AG04449 (cell line): Measurements from ENCODE around the gene TSPOAP1.

ENCODE experiments used
- CTCF ChIA-PET: fragments of 350-600 bp; formaldehyde crosslinking; extraction: SDS; loops from one replicate; lab custom pipeline; 2021; ENCODE audit warnings: antibody characterized with exemption; lab: Yijun Ruan, JAX
- POLR2A ChIA-PET: fragments of 400-600, 350-600 bp; formaldehyde crosslinking; extraction: SDS; loops from one replicate; lab custom pipeline; 2020; ENCODE audit warnings: antibody characterized with exemption, inconsistent platforms; lab: Yijun Ruan, JAX
- DNase-seq: peaks from one replicate; pipeline ENCODE4 v3.0.0-alpha.2; 2010; ENCODE audit warnings: low read depth, low spot score
- H3K4me3 ChIP-seq: 2 replicates; pipeline ENCODE4 v1.5.1; 2011; ENCODE audit warnings: low read depth, mild to moderate bottlenecking, control low read depth, low read length
- TF ChIP-seq, protein P1 (sequence below): IDR thresholded peaks from one replicate; pipeline ENCODE4 v1.5.1; 2011; ENCODE audit warnings: mild to moderate bottlenecking, moderate library complexity, low read length, control low read depth, inconsistent platforms; ENCODE audit not compliant: insufficient read depth; ENCODE audit errors: missing control alignments

Gene TSPOAP1

DNA sequence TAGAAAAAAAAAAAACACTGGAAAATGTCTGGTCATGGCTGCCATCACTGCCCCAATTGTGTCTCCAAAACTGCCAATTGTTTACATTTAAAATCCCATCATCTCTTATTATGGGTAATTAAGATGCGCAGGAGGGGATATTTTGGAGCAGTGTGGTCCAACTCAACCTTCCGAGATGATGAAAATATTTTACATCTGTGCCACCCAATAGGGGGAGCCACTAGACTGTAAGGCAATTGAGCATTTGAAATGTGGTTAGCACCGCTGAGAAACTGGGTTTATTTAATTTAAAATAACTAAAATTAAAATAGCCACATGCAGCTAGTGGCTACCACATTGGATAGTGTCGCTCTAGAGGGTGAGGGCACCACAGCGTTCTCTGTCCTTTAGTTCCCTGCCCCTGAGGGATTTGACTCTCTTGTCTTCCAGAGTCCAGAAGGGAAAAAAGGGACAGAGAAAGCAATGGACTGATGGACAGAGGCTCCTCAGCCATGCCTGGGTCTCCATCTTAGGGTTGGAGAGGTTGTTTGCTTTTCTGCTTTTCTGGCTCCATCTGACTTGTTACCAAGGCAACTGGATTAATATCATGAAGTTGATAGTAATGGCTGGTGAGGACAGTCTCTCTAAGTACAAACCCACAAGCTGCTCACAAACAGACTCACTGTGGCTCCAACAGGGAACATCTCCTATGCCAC, 51.3 kb downstream of the TSPOAP1 start:
- no peak for DNase-seq

GRCh38 chr17:58276423-58276822, 52.2 kb downstream of the TSPOAP1 start:
- CTCF ChIA-PET, result interaction anchor here (1.3 to 2.1 kb wide), 4 partner anchors 8 to 27 kb away, joined by 3 to 6 read pairs (median 4); no protein-coding TSS in a partner anchor
- H3K4me3 ChIP-seq, result no peak overlapping the region

More for the DNA sequence above, 51.3 kb downstream of the TSPOAP1 start:
- CTCF ChIA-PET, result interaction anchor here (1.8 to 2.1 kb wide), 2 partner anchors 9 to 28 kb away, joined by 5 to 6 read pairs; no protein-coding TSS in a partner anchor
- no peak overlapping the region for H3K4me3 ChIP-seq
- TF ChIP-seq, protein P1, sequence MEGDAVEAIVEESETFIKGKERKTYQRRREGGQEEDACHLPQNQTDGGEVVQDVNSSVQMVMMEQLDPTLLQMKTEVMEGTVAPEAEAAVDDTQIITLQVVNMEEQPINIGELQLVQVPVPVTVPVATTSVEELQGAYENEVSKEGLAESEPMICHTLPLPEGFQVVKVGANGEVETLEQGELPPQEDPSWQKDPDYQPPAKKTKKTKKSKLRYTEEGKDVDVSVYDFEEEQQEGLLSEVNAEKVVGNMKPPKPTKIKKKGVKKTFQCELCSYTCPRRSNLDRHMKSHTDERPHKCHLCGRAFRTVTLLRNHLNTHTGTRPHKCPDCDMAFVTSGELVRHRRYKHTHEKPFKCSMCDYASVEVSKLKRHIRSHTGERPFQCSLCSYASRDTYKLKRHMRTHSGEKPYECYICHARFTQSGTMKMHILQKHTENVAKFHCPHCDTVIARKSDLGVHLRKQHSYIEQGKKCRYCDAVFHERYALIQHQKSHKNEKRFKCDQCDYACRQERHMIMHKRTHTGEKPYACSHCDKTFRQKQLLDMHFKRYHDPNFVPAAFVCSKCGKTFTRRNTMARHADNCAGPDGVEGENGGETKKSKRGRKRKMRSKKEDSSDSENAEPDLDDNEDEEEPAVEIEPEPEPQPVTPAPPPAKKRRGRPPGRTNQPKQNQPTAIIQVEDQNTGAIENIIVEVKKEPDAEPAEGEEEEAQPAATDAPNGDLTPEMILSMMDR, result peak; percentile 15
- POLR2A ChIA-PET, result no interaction called here

DNA sequence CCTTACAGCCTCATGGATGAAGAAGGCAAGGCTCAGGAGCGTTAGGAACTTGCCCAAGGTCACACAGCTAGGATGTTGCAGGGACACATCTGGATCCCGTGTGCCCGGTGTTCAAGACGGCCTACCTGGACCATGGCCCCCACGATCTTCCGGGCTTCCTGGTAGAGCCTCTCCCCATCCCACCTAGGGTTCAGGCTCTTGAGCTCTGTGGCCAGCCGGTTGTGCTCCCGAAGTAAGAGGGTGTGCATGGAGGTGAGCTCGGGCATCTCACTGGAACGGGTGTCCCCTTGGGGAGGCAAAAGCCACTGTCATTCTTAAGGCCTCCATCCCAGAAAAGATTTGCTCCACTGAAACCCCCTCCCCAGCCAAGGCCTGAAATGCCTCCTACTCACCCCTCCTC, 53.2 kb downstream of the TSPOAP1 start:
- TF ChIP-seq, protein P1, result no peak
- ChIA-PET CTCF (interaction anchor here (0.7 to 2.1 kb wide), 6 partner anchors 7 to 75 kb away, joined by 3 to 6 read pairs (median 3); no protein-coding TSS in a partner anchor), POLR2A (no interaction called here)
- H3K4me3 ChIP-seq, result no peak overlapping the region
- no peak for DNase-seq

More at GRCh38 chr17:58276423-58276822, 52.2 kb downstream of the TSPOAP1 start:
- DNase-seq, result no peak
- TF ChIP-seq, protein P1, result no peak
- POLR2A ChIA-PET, result no interaction called here

- TF ChIP-seq, protein P1, result no peak
- H3K4me3 ChIP-seq, result no peak overlapping the region
- DNase-seq, result no peak
- ChIA-PET POLR2A (no interaction called here), CTCF (interaction anchor here (0.7 to 1.4 kb wide), 2 partner anchors 31 to 174 kb away, joined by 3 read pairs; no protein-coding TSS in a partner anchor)
Observed at GRCh38 chr17:58273453-58274104, 55.0 kb downstream of the TSPOAP1 start.

DNA sequence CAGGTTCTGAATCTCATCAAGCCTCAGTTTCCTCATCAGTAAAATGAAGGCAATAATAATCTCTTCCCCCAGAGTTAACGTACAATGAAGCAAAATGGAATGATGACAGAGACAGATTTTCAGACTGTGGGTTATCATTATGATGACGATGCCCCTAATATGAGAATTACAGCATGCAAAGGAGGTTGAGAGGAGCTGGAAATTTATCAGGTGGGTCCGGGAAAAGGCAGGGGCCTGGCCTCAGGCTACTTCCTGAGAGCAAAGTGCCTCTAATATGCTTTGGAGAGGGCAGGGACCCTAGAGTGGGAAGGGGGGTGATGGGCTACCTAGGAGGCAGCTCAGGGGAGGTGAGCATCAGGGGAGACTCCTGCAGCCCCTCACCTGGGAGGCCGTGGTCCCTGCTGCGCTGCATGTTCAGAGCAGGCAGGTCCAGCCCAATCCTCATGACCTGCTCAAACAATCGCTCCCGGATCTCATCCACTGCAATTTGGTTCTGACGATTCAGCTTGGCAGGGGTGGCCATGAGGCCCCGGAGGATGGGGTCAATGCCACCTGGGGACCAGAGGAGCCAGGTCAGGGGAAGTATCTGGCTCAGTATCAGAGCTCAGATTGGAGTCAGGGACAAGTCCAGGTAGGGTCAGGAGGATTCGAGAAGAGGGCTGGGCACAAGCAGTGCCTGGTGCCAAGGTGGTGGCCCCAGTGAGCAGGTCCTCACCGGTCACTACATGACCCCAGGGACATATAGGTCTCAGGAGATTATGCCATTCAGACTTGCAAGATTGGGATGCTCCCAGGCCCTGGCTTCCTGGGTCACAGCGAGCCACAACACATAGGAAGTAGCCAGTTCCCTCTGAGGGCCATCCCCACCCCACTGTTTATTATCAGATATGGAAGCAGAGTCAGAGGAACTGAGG, 56.0 kb downstream of the TSPOAP1 start:
- CTCF ChIA-PET, result interaction anchor here (0.7 to 1.4 kb wide), 2 partner anchors 32 to 175 kb away, joined by 3 read pairs; no protein-coding TSS in a partner anchor

More for the DNA sequence above, 56.0 kb downstream of the TSPOAP1 start:
- no peak overlapping the region for H3K4me3 ChIP-seq
- TF ChIP-seq, protein P1, result no peak
- POLR2A ChIA-PET, result no interaction called here
- DNase-seq, result no peak
